ENCODE measurements around the gene LRG1.

The LRG1 gene

DNA sequence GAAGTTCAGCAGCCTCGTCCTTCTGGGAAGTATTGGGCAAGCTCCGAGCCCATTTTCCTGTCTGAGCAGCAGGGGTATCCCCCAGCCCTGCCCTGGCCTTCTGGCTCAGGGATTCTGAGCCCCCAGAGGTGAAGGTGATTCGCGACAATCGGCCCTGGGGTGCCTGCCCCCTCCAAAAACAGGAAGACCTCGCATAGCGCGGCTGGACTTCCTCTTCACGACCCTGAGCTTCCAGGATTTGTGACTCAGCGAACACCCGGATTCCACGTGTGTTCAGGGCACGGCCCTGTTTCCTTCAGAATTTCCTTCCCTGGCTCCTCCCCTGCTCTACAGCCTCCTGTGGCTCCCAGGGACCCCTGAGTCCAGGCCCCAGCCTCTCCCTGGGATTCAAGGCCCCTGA, 19.7 kb upstream of the LRG1 start, which contains the start of gene SEMA6B:
Gene SEMA6B (minus strand): TSS at position 116 of the 400 bp plus-strand sequence. CDS start 1,227 bp downstream, outside the sequence.
- TF ChIP-seq ZFX (IDR thresholded peaks at IDR 0.05; ENCODE audit: borderline replicate concordance): no peak
- TF ChIP-seq, protein P1, sequence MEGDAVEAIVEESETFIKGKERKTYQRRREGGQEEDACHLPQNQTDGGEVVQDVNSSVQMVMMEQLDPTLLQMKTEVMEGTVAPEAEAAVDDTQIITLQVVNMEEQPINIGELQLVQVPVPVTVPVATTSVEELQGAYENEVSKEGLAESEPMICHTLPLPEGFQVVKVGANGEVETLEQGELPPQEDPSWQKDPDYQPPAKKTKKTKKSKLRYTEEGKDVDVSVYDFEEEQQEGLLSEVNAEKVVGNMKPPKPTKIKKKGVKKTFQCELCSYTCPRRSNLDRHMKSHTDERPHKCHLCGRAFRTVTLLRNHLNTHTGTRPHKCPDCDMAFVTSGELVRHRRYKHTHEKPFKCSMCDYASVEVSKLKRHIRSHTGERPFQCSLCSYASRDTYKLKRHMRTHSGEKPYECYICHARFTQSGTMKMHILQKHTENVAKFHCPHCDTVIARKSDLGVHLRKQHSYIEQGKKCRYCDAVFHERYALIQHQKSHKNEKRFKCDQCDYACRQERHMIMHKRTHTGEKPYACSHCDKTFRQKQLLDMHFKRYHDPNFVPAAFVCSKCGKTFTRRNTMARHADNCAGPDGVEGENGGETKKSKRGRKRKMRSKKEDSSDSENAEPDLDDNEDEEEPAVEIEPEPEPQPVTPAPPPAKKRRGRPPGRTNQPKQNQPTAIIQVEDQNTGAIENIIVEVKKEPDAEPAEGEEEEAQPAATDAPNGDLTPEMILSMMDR (IDR thresholded peaks at IDR 0.05): no peak
- H3K27ac ChIP-seq: no peak within 1 kb of the TSS

DNA sequence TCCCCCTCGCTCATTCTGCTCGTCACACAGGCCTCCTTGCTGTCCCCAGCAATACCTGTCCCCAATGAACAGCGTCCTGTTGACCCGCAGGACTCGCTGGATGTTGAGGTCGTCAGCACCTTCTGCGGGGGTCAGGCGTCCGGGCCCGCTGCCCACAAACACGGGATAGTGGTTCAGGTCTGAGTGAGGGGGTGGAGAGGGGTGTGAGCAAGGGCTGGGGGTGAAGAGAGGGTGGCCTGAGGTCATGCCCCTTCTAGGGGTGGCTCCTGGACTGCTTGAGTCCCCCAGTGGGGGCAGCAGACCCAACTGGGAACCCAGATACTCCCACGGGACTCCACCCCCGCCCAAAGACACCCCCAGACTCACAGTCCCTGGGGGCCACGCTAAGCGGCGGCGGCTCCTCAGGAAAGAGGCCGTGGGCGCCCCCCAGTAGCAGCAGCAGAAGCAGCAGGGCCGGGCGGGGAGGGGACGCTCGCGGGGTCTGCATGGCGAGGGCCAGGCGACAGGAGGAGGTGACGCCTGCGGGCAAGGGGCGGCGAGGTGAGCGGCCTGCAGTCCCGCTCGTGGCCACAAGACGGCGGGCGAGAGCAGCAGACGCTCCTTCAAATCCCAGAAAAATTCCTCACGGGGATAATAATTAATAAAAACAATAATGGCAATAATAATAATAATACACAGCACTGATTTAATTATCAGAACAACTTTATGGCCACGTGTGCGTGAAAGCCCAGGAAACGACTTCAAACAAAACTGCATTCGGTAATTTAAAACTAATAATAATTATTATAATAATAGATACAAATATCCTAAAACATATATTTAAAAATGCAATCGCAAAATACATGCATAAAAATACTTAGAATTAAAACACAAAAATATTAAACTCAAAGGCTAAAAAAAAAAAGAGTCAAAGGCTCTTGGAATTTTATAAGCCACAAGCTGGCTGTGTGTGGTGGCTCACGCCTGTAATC, 18.4 kb upstream of the LRG1 start:
- 0 out of 2 replicates have a peak overlapping the region, but pooled peaks have one; percentile 43 for H3K27ac ChIP-seq
- TF ChIP-seq, protein P1 (IDR thresholded peaks at IDR 0.05): peak; percentile 95
- TF ChIP-seq ZFX (IDR thresholded peaks at IDR 0.05; ENCODE audit: borderline replicate concordance): no peak

DNA sequence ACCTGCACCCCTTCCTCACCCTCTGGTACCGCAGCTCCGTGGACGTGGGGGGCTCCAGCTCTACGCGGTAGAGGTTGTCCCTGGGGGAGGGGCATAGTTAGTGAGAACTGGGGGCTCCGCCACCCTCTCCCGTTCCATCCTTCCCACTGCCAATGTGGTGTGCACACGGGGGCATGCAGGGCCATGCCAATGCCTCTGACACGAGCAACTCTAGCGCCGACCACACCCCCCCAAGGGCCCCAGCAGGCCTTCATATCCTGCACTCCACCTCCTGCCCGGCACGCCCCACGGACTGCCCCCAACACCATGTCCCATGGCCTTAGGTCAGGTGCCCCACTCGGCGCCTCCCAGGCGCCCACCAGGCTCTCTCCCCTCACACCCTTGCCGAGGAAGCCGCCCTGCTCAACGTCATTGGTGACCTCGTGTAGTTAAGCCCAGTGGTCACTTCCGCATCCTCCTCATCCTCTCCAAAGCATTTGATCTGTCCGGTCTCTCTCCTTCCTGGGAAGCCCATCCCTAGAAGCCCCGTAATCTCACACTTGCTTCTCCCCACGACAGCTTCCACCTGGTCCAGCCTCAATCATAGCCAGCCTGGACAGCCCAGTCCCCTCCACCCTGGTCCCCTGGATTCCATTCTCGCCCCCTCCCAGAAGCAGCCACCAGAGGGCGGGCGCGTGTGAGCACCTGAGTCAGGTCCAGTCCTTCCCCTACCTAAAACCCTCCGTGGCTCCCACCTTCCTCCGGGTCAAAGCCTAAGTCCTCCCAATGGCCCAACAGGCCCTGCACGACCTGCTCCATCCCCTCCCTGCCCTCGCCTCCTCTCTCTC, 17.5 kb upstream of the LRG1 start:
- TF ChIP-seq, protein P1 (IDR thresholded peaks at IDR 0.05): peak; percentile 33
- no peak for TF ChIP-seq ZFX (IDR thresholded peaks at IDR 0.05; ENCODE audit: borderline replicate concordance)
- peak overlapping the region; percentile 43; the same call in 1 of the 2 replicates for H3K27ac ChIP-seq

DNA sequence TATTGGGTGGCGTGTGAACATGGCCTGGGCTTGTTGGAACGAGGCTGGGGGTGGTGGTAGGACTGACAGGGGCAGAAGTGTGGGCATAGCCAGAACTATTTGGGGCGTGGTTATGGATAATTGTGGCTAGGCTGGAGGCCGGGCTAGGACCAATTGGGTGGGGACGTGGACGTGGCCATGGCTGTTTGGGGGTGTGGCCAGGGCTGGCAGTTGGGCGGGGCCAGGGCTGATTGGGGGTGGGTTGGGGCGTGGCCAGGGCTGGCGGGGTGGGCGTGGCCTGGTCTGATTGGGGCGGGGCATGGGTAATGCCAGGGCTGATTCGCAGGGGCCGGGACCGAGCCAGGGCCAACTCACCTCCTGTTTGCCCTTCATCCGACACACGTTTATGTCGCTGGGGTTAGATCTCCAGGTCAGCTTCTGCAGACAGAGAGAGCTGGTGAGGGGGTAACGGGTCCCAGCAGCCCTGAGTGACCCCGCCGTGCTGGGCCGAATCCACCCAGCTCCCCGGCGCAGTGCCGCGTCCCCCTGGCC, 16.8 kb upstream of the LRG1 start:
- no peak for TF ChIP-seq ZFX (IDR thresholded peaks at IDR 0.05; ENCODE audit: borderline replicate concordance)
- TF ChIP-seq, protein P1 (IDR thresholded peaks at IDR 0.05): no peak
- peak overlapping the region; percentile 47 for H3K27ac ChIP-seq

DNA sequence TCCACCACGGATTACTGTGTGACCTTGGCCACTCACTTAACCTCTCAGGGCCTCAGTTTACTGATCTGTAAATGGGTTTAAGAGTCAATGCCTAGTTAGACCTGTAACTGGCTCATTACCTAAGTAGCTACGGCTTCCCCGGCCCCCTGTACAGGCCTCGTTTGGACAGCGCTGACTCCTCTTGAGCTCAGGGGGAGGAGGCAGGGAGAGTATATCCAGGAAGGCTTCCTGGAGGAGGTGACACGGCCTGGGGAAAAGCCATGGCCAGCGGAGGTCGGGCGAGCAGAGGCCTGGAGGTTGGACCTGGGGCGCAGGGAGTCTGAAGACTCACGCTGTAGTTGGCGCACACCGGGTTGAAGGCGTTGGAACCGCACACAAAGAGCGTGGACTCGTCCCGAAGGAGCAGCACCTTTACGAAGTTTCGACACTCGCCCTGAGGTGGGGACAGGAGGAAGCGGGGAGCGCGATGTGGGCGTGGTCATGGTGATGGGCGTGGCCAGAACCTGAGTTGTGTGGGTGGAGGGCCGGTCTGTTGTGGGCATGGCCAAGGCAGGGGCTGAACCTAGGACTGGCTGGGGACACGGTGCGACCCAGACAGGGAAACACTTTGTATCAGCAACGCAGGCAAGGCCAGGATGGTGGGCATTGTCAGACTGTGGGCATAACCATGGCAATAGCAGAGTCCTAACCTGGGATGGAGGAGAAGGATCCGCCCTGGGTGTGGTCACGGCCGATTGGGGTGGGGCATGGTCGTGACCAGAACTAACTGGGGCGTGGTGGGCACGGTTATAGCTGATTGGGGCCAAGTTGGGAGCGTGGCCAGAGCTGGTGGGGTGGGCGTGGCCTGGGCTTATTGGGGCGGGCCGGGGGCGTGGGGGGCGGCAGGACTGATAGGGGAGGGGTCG, 16.1 kb upstream of the LRG1 start:
- TF ChIP-seq, protein P1 (IDR thresholded peaks at IDR 0.05): no peak
- TF ChIP-seq ZFX (IDR thresholded peaks at IDR 0.05; ENCODE audit: borderline replicate concordance): no peak
- H3K27ac ChIP-seq: peak overlapping the region; percentile 47

DNA sequence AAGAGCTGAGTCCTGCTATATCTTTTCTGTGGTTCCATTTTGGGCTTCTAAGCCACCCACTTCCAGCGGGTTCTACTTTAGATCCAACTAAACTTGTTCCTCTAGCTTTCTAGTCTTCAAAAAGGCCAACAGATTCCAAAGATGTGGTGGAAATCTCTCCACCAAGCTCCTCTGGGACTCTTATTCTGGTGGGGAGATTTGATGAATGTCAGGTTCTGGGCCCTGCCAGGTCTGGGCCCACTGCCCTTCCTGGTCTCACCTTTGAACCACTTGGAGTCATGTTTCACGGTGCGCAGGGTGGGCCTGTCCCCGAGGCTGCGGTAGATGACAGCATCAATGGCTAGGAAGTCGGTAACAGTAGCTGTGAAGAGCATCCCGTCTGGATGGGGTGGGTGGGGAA, 14.9 kb upstream of the LRG1 start:
- TF ChIP-seq, protein P1 (IDR thresholded peaks at IDR 0.05): no peak
- TF ChIP-seq ZFX (IDR thresholded peaks at IDR 0.05; ENCODE audit: borderline replicate concordance): no peak

More for the DNA sequence above, 14.9 kb upstream of the LRG1 start:
- no peak overlapping the region for H3K27ac ChIP-seq
